Subcutaneous abdominal adipose tissue (tissue), 5 donors: ENCODE measurements around the gene ZNHIT3.
"Not testable (repeated sequence)": the region's sequence is repeated elsewhere in the genome, so short reads cannot be mapped to it uniquely, and the experiment has no call there.

Experiments used
- H3K27ac ChIP-seq: one replicate; pipeline ENCODE4 v1.7.0; 2013; ENCODE audit warnings: low read depth, mild to moderate bottlenecking, inconsistent platforms, low read length, moderate library complexity
- H3K27me3 ChIP-seq, 5 donors: one replicate each; pipeline ENCODE4 v1.7.0; 2013; ENCODE audit warnings: low read length in 5 of 5, inconsistent platforms in 1 of 5; ENCODE audit not compliant: control insufficient read depth in 5 of 5, insufficient read depth in 4 of 5
- H3K36me3 ChIP-seq, 5 donors: one replicate each; pipeline ENCODE4 v1.7.0; 2013; ENCODE audit warnings: low read length in 5 of 5; ENCODE audit not compliant: control insufficient read depth in 5 of 5, insufficient read depth in 5 of 5
- H3K4me1 ChIP-seq, 5 donors: one replicate each; pipeline ENCODE4 v1.7.0; 2013; ENCODE audit warnings: low read length in 5 of 5, mild to moderate bottlenecking in 3 of 5, moderate library complexity in 1 of 5; ENCODE audit not compliant: control insufficient read depth in 5 of 5, insufficient read depth in 5 of 5
- H3K4me3 ChIP-seq, 5 donors: one replicate each; pipeline ENCODE4 v1.7.0; 2013; ENCODE audit warnings: low read length in 5 of 5, low read depth in 1 of 5
- H3K9ac ChIP-seq, 5 donors: one replicate each; pipeline ENCODE4 v1.7.0; 2013; ENCODE audit warnings: low read length in 5 of 5, mild to moderate bottlenecking in 4 of 5, moderate library complexity in 3 of 5
- H3K9me3 ChIP-seq, 5 donors: one replicate each; pipeline ENCODE4 v1.7.0; 2013; ENCODE audit warnings: low read length in 5 of 5; ENCODE audit not compliant: control insufficient read depth in 5 of 5
- donor health status: healthy.
- donor health status: healthy.
- donor health status: healthy.
- donor health status: healthy.
- donor health status: healthy.

ZNHIT3 gene

GRCh38 chr17:36486204-36487194 lies at the start of gene ZNHIT3:
Gene ZNHIT3 (plus strand): TSS chr17:36486681. CDS start chr17:36486700, 19 bp downstream.
- H3K4me3 ChIP-seq: peak within 1 kb of the TSS; percentile 91 to 96 (median 95)
- peaks cover 1 to 37% (median 34%) of the 10 kb centered on the region in 5 donors for H3K4me1 ChIP-seq
- H3K36me3 ChIP-seq: peaks cover 0 to 9% (median 0%) of the 10 kb centered on the region in 5 donors
- peak within 1 kb of the TSS; percentile 76 to 98 (median 95) for H3K9ac ChIP-seq
- no peak within 1 kb of the TSS for H3K27ac ChIP-seq
- H3K9me3 ChIP-seq: no peaks in the 10 kb centered on the region
- H3K27me3 ChIP-seq: peaks cover 0 to 3% (median 0%) of the 10 kb centered on the region in 5 donors

DNA sequence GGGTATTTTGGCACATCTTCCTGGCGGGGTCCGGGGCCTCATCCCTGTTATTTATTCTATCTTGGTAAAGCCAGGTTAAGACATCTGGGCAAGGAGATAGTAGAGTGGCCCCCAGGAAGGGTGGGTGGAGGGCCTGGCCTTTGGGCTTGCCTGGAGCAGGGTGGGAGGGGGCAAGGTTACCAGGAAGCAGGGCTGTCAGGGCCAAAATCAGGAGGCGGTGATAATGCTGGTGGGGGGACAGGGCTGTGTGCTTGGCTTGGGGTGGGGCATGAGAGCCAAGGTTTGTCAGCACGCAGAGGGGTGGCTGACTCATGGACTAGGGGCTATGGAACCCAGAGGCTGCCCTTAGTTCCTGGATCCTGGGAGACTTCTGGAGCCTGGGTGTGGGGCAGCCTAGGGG lies 44.7 kb upstream of the ZNHIT3 start:
- H3K27ac ChIP-seq, H3K4me3 ChIP-seq, H3K36me3 ChIP-seq, H3K9ac ChIP-seq, H3K9me3 ChIP-seq, H3K27me3 ChIP-seq, H3K4me1 ChIP-seq: not testable (repeated sequence)

GRCh38 chr17:36443777-36444176 lies 42.7 kb upstream of the ZNHIT3 start:
- H3K4me1 ChIP-seq: no peaks in the 10 kb centered on the region

DNA sequence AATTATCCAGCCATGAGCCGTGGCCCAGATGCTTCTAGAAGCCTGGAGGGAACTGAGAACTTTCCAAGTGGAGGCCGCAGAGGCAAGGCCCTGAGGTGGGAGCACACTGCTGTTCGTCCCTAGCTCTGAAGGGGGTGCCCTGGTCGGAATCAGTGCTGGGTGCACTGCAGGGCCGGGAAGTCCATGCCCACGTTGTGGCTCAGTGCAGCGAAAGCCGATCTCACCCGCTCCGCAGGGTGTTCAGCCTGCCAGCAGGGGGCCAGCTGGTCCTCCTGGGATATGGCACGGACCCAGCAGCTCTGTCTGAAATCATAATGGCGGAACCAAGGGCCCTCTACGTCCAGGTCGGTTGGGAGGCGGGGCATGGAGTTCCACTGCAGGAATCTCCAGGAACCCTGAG lies 36.5 kb upstream of the ZNHIT3 start:
- H3K36me3 ChIP-seq, H3K4me1 ChIP-seq, H3K4me3 ChIP-seq, H3K27ac ChIP-seq, H3K9ac ChIP-seq, H3K27me3 ChIP-seq, H3K9me3 ChIP-seq: not testable (repeated sequence)

More at GRCh38 chr17:36443777-36444176, 42.7 kb upstream of the ZNHIT3 start:
- no peaks in the 10 kb centered on the region for H3K36me3 ChIP-seq
- no peak overlapping the region for H3K27ac ChIP-seq
- H3K9me3 ChIP-seq: no peaks in the 10 kb centered on the region
- no peaks in the 10 kb centered on the region for H3K27me3 ChIP-seq
- H3K4me3 ChIP-seq: no peak overlapping the region
- H3K9ac ChIP-seq: no peak overlapping the region

DNA sequence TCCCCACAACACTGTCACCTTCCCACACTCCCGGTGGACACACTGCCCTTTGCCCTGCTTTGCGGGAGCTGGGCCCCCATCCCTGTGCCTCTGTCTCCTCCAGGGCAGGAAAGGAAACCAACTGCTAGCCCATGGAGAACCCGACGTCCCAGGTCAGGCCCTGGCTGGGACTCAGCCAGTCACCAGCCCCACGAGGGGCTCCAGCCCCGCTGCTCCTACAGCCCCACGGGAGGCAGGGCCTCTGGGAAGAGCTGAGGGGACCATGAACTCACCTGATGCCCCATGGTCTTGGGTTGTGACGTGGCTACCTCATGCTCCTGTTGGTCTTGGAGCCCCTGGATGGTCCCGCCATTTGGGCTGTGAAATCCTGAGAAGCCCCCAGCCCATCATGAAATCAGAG lies 33.6 kb upstream of the ZNHIT3 start:
- not testable (repeated sequence) for H3K27me3 ChIP-seq, H3K4me1 ChIP-seq, H3K9ac ChIP-seq, H3K27ac ChIP-seq, H3K9me3 ChIP-seq, H3K4me3 ChIP-seq, H3K36me3 ChIP-seq

- not testable (repeated sequence) for H3K4me1 ChIP-seq, H3K9me3 ChIP-seq, H3K27ac ChIP-seq, H3K36me3 ChIP-seq, H3K9ac ChIP-seq, H3K4me3 ChIP-seq
- peaks cover 0 to 17% (median 10%) of the 10 kb centered on the region in 5 donors for H3K27me3 ChIP-seq
Measured at GRCh38 chr17:36457701-36458100, 28.8 kb upstream of the ZNHIT3 start.

DNA sequence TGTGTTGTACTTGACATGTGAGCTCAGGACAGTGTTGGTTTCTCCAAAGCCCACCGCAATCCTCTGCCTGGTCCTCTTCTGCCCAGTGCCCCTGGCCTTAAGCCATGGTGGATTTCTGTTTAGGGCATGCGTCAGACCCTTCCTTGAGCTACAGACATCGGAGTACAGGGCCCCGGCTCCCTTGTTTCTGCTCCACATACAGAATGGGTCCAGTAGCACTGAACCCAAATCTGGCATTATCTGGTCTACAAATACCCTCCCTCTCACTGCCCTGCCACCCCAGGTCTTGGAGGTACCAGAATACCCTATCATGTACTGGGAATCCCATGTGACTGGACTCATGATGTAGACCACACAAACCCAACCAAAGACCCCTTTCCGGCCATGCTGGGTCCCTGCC lies 27.4 kb upstream of the ZNHIT3 start:
- Histone ChIP-seq H3K9me3 (no peaks in the 10 kb centered on the region), H3K4me3 (no peak overlapping the region), H3K4me1 (peaks cover 0 to 5% (median 0%) of the 10 kb centered on the region in 5 donors), H3K9ac (no peak overlapping the region), H3K36me3 (no peaks in the 10 kb centered on the region), H3K27ac (no peak overlapping the region), H3K27me3 (peaks cover 3 to 27% (median 16%) of the 10 kb centered on the region in 5 donors)

- peaks cover 3 to 28% (median 18%) of the 10 kb centered on the region in 5 donors for H3K27me3 ChIP-seq
- H3K4me3 ChIP-seq: no peak overlapping the region
- H3K27ac ChIP-seq: no peak overlapping the region
- peaks cover 0 to 5% (median 0%) of the 10 kb centered on the region in 5 donors for H3K4me1 ChIP-seq
- no peaks in the 10 kb centered on the region for H3K36me3 ChIP-seq
- no peaks in the 10 kb centered on the region for H3K9me3 ChIP-seq
- no peak overlapping the region for H3K9ac ChIP-seq
Measured at GRCh38 chr17:36459601-36460000, 26.9 kb upstream of the ZNHIT3 start.

DNA sequence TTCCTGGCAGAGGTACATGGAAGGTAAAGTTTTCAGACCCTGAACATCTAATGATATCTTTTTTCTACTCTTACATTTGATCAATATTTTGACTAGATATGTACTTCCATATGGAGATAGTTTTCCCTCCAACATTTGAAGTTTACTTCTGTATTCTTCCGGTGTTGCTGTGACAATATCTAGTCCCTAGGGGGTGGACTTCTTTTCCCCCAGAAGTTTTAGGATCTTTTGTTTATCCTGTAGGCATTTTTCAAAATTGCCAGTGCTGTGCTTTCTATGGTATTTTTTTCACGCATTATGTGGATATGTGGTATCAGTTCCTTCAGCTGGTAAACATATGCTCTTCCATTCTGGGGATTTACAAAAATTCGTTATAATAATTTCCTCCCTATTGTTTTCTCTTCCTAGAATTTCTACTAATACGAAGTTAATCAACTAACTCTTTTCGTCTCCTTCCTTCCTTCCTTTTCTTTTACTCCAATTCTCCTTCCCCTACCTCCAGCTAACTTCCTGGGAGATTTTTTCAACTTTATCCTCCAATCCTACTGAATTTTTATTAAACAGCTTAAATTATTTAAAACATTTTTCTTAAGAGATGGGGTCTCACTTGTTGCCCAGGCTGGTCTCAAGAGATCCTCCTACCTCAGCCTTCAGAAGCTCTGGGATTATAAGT lies 26.1 kb upstream of the ZNHIT3 start:
- H3K27ac ChIP-seq: no peak overlapping the region
- peaks cover 9 to 36% (median 26%) of the 10 kb centered on the region in 5 donors for H3K27me3 ChIP-seq
- H3K9me3 ChIP-seq: no peaks in the 10 kb centered on the region
- H3K4me3 ChIP-seq: no peak overlapping the region
- no peak overlapping the region for H3K9ac ChIP-seq
- no peaks in the 10 kb centered on the region for H3K36me3 ChIP-seq
- peaks cover 0 to 5% (median 0%) of the 10 kb centered on the region in 5 donors for H3K4me1 ChIP-seq
